Measurements from ENCODE around the gene FAM3B.

Gene FAM3B

DNA sequence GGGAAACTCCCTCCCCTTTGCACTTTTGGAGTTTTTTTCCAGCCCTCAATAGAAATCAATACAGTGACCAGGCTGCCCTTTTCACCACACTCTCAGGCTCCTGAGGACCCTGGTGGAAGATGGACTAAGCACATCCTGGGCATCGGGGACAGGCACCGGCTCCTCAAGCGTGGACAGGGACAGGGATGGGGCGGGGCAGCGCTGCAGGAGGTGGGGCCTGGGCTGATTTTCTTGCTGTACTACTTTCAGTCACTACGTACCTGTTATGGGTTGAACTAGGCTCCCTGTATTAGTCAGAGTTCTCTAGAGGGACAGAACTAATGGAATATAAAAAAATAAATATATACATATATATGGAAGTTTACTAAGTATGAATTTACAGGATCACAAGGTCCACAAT lies 47.7 kb downstream of the FAM3B start:
- TF ChIP-seq, protein P1, sequence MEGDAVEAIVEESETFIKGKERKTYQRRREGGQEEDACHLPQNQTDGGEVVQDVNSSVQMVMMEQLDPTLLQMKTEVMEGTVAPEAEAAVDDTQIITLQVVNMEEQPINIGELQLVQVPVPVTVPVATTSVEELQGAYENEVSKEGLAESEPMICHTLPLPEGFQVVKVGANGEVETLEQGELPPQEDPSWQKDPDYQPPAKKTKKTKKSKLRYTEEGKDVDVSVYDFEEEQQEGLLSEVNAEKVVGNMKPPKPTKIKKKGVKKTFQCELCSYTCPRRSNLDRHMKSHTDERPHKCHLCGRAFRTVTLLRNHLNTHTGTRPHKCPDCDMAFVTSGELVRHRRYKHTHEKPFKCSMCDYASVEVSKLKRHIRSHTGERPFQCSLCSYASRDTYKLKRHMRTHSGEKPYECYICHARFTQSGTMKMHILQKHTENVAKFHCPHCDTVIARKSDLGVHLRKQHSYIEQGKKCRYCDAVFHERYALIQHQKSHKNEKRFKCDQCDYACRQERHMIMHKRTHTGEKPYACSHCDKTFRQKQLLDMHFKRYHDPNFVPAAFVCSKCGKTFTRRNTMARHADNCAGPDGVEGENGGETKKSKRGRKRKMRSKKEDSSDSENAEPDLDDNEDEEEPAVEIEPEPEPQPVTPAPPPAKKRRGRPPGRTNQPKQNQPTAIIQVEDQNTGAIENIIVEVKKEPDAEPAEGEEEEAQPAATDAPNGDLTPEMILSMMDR (IDR thresholded peaks at IDR 0.05; ENCODE audit: extremely low read depth, insufficient read depth, missing control alignments): no peak
- no peak for DNase-seq (ENCODE audit: low spot score)
- in situ Hi-C loops (cut with MboI; ENCODE audit: low pct_unique_long_range_greater_than_20kb, low sequenced_read_pairs, unreplicated experiment): no loop called here

DNA sequence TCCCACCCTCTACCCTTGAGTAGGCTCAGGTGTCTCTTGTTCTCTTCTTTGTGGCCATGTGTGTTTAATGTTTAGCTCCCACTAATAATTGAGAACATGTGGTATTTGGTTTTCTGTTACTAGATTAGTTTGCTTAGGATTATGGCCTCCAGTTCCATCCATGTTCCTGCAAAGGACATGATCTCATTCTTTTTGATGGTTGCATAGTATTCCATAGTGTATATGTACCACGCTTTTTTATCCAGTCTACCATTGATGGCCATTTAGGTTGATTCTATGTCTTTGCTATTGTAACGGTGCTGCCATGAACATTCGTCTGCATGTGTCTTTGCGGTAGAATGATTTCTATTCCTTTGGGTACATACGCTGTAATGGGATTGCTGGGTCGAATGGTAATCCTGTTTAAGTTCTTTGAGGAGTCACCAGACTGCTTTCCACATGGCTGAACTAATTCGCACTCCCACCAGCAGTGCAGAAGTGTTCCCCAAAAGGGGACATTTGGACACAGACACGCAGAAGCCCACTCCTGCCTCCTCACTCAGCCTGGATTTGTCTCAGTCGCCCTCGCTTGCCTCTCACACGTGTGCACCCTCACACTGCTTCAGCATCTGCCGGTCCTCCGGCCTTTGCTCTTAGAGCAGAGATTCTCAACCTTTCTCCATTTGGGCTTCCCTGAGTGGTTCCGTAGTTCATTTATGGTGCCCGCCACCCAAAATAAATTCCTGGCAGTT lies 48.9 kb downstream of the FAM3B start:
- in situ Hi-C loops (cut with MboI; ENCODE audit: low pct_unique_long_range_greater_than_20kb, low sequenced_read_pairs, unreplicated experiment): no loop called here
- DNase-seq (ENCODE audit: low spot score): no peak
- TF ChIP-seq, protein P1 (IDR thresholded peaks at IDR 0.05; ENCODE audit: extremely low read depth, insufficient read depth, missing control alignments): no peak

GRCh38 chr21:41366522-41367151 lies 50.0 kb downstream of the FAM3B start:
- in situ Hi-C loops (cut with MboI; ENCODE audit: low pct_unique_long_range_greater_than_20kb, low sequenced_read_pairs, unreplicated experiment): no loop called here
- TF ChIP-seq, protein P1 (IDR thresholded peaks at IDR 0.05; ENCODE audit: extremely low read depth, insufficient read depth, missing control alignments): no peak

GRCh38 chr21:41367301-41367944 lies 50.8 kb downstream of the FAM3B start:
- TF ChIP-seq, protein P1 (IDR thresholded peaks at IDR 0.05; ENCODE audit: extremely low read depth, insufficient read depth, missing control alignments): no peak
- in situ Hi-C loops (cut with MboI; ENCODE audit: low pct_unique_long_range_greater_than_20kb, low sequenced_read_pairs, unreplicated experiment): no loop called here
- DNase-seq (ENCODE audit: low spot score): peak; percentile 47

More at GRCh38 chr21:41366522-41367151, 50.0 kb downstream of the FAM3B start:
- peak; percentile 72 for DNase-seq (ENCODE audit: low spot score)

GRCh38 chr21:41367945-41368734 lies 51.5 kb downstream of the FAM3B start:
- peak; percentile 87 for DNase-seq (ENCODE audit: low spot score)
- in situ Hi-C loops (cut with MboI; ENCODE audit: low pct_unique_long_range_greater_than_20kb, low sequenced_read_pairs, unreplicated experiment): no loop called here
- TF ChIP-seq, protein P1 (IDR thresholded peaks at IDR 0.05; ENCODE audit: extremely low read depth, insufficient read depth, missing control alignments): no peak

DNA sequence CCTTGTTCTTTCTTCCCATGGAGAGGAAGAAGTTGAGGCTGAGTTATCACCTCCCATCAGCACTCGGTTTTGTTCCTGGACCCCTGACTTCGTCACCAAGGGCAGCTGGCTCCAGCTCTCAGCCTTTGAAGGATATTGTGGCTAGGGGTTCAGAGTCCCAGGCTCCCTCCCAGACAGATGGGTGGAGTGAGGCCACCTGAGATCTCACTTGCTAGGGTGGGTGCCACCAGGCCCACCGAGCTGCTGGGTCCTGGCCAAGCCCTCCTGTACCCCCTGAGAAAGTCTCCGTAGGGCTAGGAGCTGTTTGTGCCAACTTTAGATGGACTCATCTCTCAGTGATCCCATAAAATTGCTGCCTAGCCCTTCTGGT lies 52.1 kb downstream of the FAM3B start:
- DNase-seq (ENCODE audit: low spot score): no peak
- TF ChIP-seq, protein P1 (IDR thresholded peaks at IDR 0.05; ENCODE audit: extremely low read depth, insufficient read depth, missing control alignments): no peak
- in situ Hi-C loops (cut with MboI; ENCODE audit: low pct_unique_long_range_greater_than_20kb, low sequenced_read_pairs, unreplicated experiment): no loop called here

Data from GM13977 (cell line).